Fibroblast of lung (primary cell): ENCODE data around the gene TEX29. TPM values are rescaled to one million over a fixed set of nuclear protein-coding genes. Genes with fewer than 3 reads are reported as not detected.

ENCODE experiments used
- DNase-seq, 2 donors: peaks; one replicate each; pipeline versions ENCODE4 v3.0.0 to v3.0.0-alpha.2; 2010; ENCODE audit warnings: low read depth in 2 of 2
- H2AFZ ChIP-seq: 2 replicates; pipeline ENCODE4 v1.5.1; 2012; ENCODE audit warnings: low read length, control low read depth, inconsistent platforms
- H3K27ac ChIP-seq: 2 replicates; pipeline ENCODE4 v1.5.1; 2011; ENCODE audit warnings: low read length, control low read depth; ENCODE audit not compliant: insufficient read depth
- H3K27me3 ChIP-seq: 2 replicates; pipeline ENCODE4 v1.5.1; 2011; ENCODE audit warnings: mild to moderate bottlenecking, low read length; ENCODE audit not compliant: control insufficient read depth, insufficient read depth
- H3K36me3 ChIP-seq: 2 replicates; pipeline ENCODE4 v1.5.1; 2011; ENCODE audit warnings: low read length; ENCODE audit not compliant: control insufficient read depth, insufficient read depth
- H3K4me1 ChIP-seq: 2 replicates; pipeline ENCODE4 v1.5.1; 2011; ENCODE audit warnings: low read length; ENCODE audit not compliant: control insufficient read depth, insufficient read depth; ENCODE audit errors: extremely low read depth
- H3K4me2 ChIP-seq: 2 replicates; pipeline ENCODE4 v1.5.1; 2011; ENCODE audit warnings: low read length, control low read depth; ENCODE audit not compliant: insufficient read depth; ENCODE audit errors: extremely low read depth
- H3K4me3 ChIP-seq, 4 experiments: fragments of 200-600 bp in 1 of 4; sonication (generic) in 1 of 4; replicated peaks in 1 of 4; 2 replicates each; pipeline ENCODE4 v1.5.1; 2011 to 2016; ENCODE audit warnings: low read length in 4 of 4, low read depth in 3 of 4, mild to moderate bottlenecking in 3 of 4, control low read depth in 2 of 4, inconsistent platforms in 1 of 4, mixed read lengths in 1 of 4; ENCODE audit not compliant: insufficient read depth in 1 of 4; ENCODE audit errors: control extremely low read depth in 1 of 4
- H3K79me2 ChIP-seq: 2 replicates; pipeline ENCODE4 v1.5.1; 2012; ENCODE audit warnings: mild to moderate bottlenecking, low read length, inconsistent platforms; ENCODE audit not compliant: control insufficient read depth, insufficient read depth
- H3K9ac ChIP-seq: 2 replicates; pipeline ENCODE4 v1.5.1; 2011; ENCODE audit warnings: mild to moderate bottlenecking, low read length, control low read depth; ENCODE audit not compliant: insufficient read depth
- H3K9me3 ChIP-seq: 2 replicates; pipeline ENCODE4 v1.5.1; 2012; ENCODE audit warnings: low read depth, low read length; ENCODE audit not compliant: control insufficient read depth, insufficient read depth
- H4K20me1 ChIP-seq: 2 replicates; pipeline ENCODE4 v1.5.1; 2011; ENCODE audit warnings: low read length; ENCODE audit not compliant: control insufficient read depth, insufficient read depth; ENCODE audit errors: extremely low read depth
- CTCF ChIP-seq, 2 donors: IDR thresholded peaks in 1 of 2; conservative IDR thresholded peaks in 1 of 2; 1 replicate in 1 of 2; 2 replicates in 1 of 2; pipeline ENCODE4 v1.5.1; 2011 to 2012; ENCODE audit warnings: low read length in 2 of 2, control low read depth in 1 of 2, inconsistent platforms in 1 of 2, low read depth in 1 of 2, mild to moderate bottlenecking in 1 of 2
- EZH2 ChIP-seq: IDR thresholded peaks from 2 replicates; pipeline ENCODE4 v1.5.1; 2012; ENCODE audit warnings: low read length, control low read depth, mild to moderate bottlenecking; ENCODE audit errors: missing control alignments
- polyA plus RNA-seq, 2 donors: library from polyadenylated mRNA; depleted of rRNA in 1 of 2; stranded (reverse) in 1 of 2; unstranded in 1 of 2; fragments of >200 nt; gene quantifications; 2 replicates each; pipeline ENCODE4 v1.2.1, GENCODE V29; 2011 to 2012; ENCODE audit warnings: missing spikeins in 1 of 2
- total RNA-seq: library from RNA; depleted of rRNA; stranded (reverse); fragments of >200 nt; gene quantifications from 2 replicates; pipeline ENCODE4 v1.2.1, GENCODE V29; 2014

Gene TEX29
- total and polyA plus RNA-seq, 2 donors (not counting 1 experiment from before 2014, with no cell fraction given): 0.66 to 1.7 TPM

GRCh38 chr13:111292710-111293485 lies 27.5 kb upstream of the TEX29 start:
- TF ChIP-seq EZH2 (no peak), CTCF (conservative IDR thresholded peaks at IDR 0.05 in 1 of 2, IDR thresholded peaks at IDR 0.05 in 1 of 2; ENCODE audit: low read depth in 1 of 2, low read length in 2 of 2) (no peak)
- no peaks in the 10 kb centered on the region for H4K20me1 ChIP-seq
- no peak for DNase-seq
- no peaks in the 10 kb centered on the region for H3K9me3 ChIP-seq
- H3K9ac ChIP-seq: no peak overlapping the region
- no peaks in the 10 kb centered on the region for H3K27me3 ChIP-seq
- no peak overlapping the region for H2AFZ ChIP-seq
- no peak overlapping the region for H3K4me3 ChIP-seq
- H3K4me2 ChIP-seq: no peak overlapping the region
- H3K27ac ChIP-seq: no peak overlapping the region
- no peaks in the 10 kb centered on the region for H3K4me1 ChIP-seq
- peaks cover 2% of the 10 kb centered on the region for H3K36me3 ChIP-seq
- no peaks in the 10 kb centered on the region for H3K79me2 ChIP-seq

- no peak for DNase-seq
- H3K4me2 ChIP-seq: no peak overlapping the region
- no peak overlapping the region for H3K9ac ChIP-seq
- H4K20me1 ChIP-seq: no peaks in the 10 kb centered on the region
- no peaks in the 10 kb centered on the region for H3K79me2 ChIP-seq
- no peaks in the 10 kb centered on the region for H3K27me3 ChIP-seq
- H3K9me3 ChIP-seq: no peaks in the 10 kb centered on the region
- H3K27ac ChIP-seq: no peak overlapping the region
- H3K36me3 ChIP-seq: peaks cover 2% of the 10 kb centered on the region
- TF ChIP-seq EZH2 (no peak), CTCF (conservative IDR thresholded peaks at IDR 0.05 in 1 of 2, IDR thresholded peaks at IDR 0.05 in 1 of 2; ENCODE audit: low read depth in 1 of 2, low read length in 2 of 2) (no peak)
- no peak overlapping the region for H2AFZ ChIP-seq
- H3K4me3 ChIP-seq: no peak overlapping the region
- no peaks in the 10 kb centered on the region for H3K4me1 ChIP-seq
These were observed 24.6 kb upstream of the TEX29 start for GRCh38 chr13:111295886-111296285.

GRCh38 chr13:111296417-111296816 lies 24.0 kb upstream of the TEX29 start:
- no peak for DNase-seq

More at GRCh38 chr13:111296417-111296816, 24.0 kb upstream of the TEX29 start:
- Histone ChIP-seq H4K20me1 (no peaks in the 10 kb centered on the region), H3K4me3 (no peak overlapping the region), H3K27ac (no peak overlapping the region), H3K27me3 (no peaks in the 10 kb centered on the region), H3K79me2 (no peaks in the 10 kb centered on the region), H3K36me3 (no peaks in the 10 kb centered on the region), H3K4me1 (no peaks in the 10 kb centered on the region), H3K9me3 (no peaks in the 10 kb centered on the region), H2AFZ (no peak overlapping the region), H3K9ac (no peak overlapping the region), H3K4me2 (no peak overlapping the region)
- TF ChIP-seq CTCF (conservative IDR thresholded peaks at IDR 0.05 in 1 of 2, IDR thresholded peaks at IDR 0.05 in 1 of 2; ENCODE audit: low read depth in 1 of 2, low read length in 2 of 2) (no peak), EZH2 (no peak)
